A549 (cell line): ENCODE results near the gene CYP2S1.

ENCODE experiments used
- CBX2 ChIP-seq: fragments of 200-600 bp; sonication (generic); IDR thresholded peaks from 2 replicates; pipeline ENCODE4 v1.6.1; 2016; ENCODE audit warnings: low read depth, mild to moderate bottlenecking, borderline replicate concordance
- CTCF ChIP-seq: fragments of >200 bp; sonication (Bioruptor Twin); formaldehyde crosslinking; IDR thresholded peaks from 3 replicates; pipeline ENCODE4 v1.5.1; 2016
- ESRRA ChIP-seq: fragments of 150-350 bp; IDR thresholded peaks from 2 replicates; pipeline ENCODE4 v1.6.1; 2014; ENCODE audit warnings: mild to moderate bottlenecking, low read length, borderline replicate concordance
- MYC ChIP-seq: IDR thresholded peaks from 2 replicates; pipeline ENCODE4 v1.6.1; 2012; ENCODE audit warnings: mild to moderate bottlenecking, inconsistent platforms, low read length, improper control_type of control experiment, borderline replicate concordance
- NFE2L2 ChIP-seq: fragments of 150-350 bp; conservative IDR thresholded peaks from 2 replicates; pipeline ENCODE4 v1.6.1; 2014; ENCODE audit warnings: low read length
- POLR2A ChIP-seq: IDR thresholded peaks from 2 replicates; pipeline ENCODE4 v1.6.1; 2012; ENCODE audit warnings: mild to moderate bottlenecking, low read length
- RAD21 ChIP-seq, 2 experiments: fragments of >200 bp in 1 of 2; sonication (Bioruptor Twin) in 1 of 2; formaldehyde crosslinking in 1 of 2; IDR thresholded peaks in 1 of 2; conservative IDR thresholded peaks in 1 of 2; 2 replicates in 1 of 2; 3 replicates in 1 of 2; pipeline ENCODE4 v1.6.1; 2012 to 2018; ENCODE audit warnings: inconsistent platforms in 1 of 2
- REST ChIP-seq: fragments of 200-600 bp; sonication (generic); IDR thresholded peaks from 2 replicates; pipeline ENCODE4 v1.6.1; 2016; ENCODE audit warnings: antibody characterized with exemption, mild to moderate bottlenecking, moderate library complexity
- SREBF2 ChIP-seq: fragments of 450-650 bp; IDR thresholded peaks from 2 replicates; pipeline ENCODE4 v1.6.1; 2014; ENCODE audit warnings: mild to moderate bottlenecking, moderate library complexity
- ZFP36 ChIP-seq: fragments of 450-650 bp; IDR thresholded peaks from 2 replicates; pipeline ENCODE4 v1.6.1; 2014; ENCODE audit warnings: borderline replicate concordance; ENCODE audit not compliant: partially characterized antibody
- ZNF302 ChIP-seq: fragments of 250-450 bp; sonication (Bioruptor Pico); IDR thresholded peaks from 2 replicates; pipeline ENCODE4 v1.9.0; 2021; ENCODE audit warnings: inconsistent platforms, mild to moderate bottlenecking, moderate library complexity
- ZSCAN20 ChIP-seq: fragments of 250-450 bp; sonication (Bioruptor Pico); IDR thresholded peaks from 2 replicates; pipeline ENCODE4 v1.8.0; 2022; ENCODE audit warnings: mild to moderate bottlenecking, moderate library complexity
- TF ChIP-seq, protein P1 (sequence below): IDR thresholded peaks from 2 replicates; pipeline ENCODE4 v1.6.1; 2012

DNA sequence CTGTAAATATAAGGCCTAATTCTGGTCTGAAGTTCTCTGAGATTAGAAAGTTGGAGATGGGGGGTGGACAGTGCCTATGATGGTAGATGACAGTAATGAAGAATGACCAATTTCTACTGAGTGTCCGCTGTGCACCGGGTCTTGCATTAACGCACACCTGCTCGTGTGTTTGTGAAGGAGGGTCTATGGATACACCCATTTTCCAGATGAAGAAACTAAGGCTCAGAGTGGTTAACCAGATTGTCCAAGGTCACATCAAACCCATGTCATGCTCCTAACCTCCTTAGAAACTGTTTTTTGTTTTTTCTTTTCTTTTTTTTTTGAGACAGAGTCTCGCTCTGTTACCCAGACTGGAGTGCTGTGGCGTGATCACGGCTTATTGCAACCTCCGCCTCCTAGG is 39.7 kb downstream of the CYP2S1 start:
- no peak for TF ChIP-seq REST
- no peak for TF ChIP-seq CTCF
- no peak for TF ChIP-seq ZNF302
- TF ChIP-seq MYC: no peak
- TF ChIP-seq SREBF2: no peak
- no peak for TF ChIP-seq POLR2A
- TF ChIP-seq NFE2L2: no peak
- no peak for TF ChIP-seq ZSCAN20 (CRISPR knock-in tag)
- no peak for TF ChIP-seq ESRRA
- TF ChIP-seq RAD21 (conservative IDR thresholded peaks at IDR 0.05 in 1 of 2, IDR thresholded peaks at IDR 0.05 in 1 of 2): no peak
- TF ChIP-seq CBX2: no peak
- TF ChIP-seq ZFP36: no peak
- TF ChIP-seq, protein P1, sequence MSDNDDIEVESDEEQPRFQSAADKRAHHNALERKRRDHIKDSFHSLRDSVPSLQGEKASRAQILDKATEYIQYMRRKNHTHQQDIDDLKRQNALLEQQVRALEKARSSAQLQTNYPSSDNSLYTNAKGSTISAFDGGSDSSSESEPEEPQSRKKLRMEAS: no peak
